GM12873 (cell line): ENCODE measurements around the gene PPAN.

Experiments used
- CTCF ChIP-seq: IDR thresholded peaks from 2 replicates; pipeline ENCODE4 v1.5.1; 2012; ENCODE audit warnings: low read depth, mild to moderate bottlenecking, moderate library complexity, low read length, control low read depth; ENCODE audit not compliant: insufficient read depth; ENCODE audit errors: missing control alignments

PPAN gene

GRCh38 chr19:10087296-10088061, 18.7 kb upstream of the PPAN start:
- TF ChIP-seq CTCF: no peak

GRCh38 chr19:10088949-10089554, 17.1 kb upstream of the PPAN start:
- no peak for TF ChIP-seq CTCF

GRCh38 chr19:10089801-10090375, 16.3 kb upstream of the PPAN start:
- TF ChIP-seq CTCF: no peak

GRCh38 chr19:10091370-10091687, 14.8 kb upstream of the PPAN start:
- no peak for TF ChIP-seq CTCF

GRCh38 chr19:10091895-10092641, 14.1 kb upstream of the PPAN start:
- no peak for TF ChIP-seq CTCF

- TF ChIP-seq CTCF: no peak
Measured at GRCh38 chr19:10092648-10093294, 13.4 kb upstream of the PPAN start.
